ENCODE data around the gene RNF144B. TPM values are rescaled to one million over a fixed set of nuclear protein-coding genes. Genes with fewer than 3 reads are reported as not detected.

The RNF144B gene
- total and polyA plus RNA-seq, 9 of the 15 experiments (the other 6 are each of a cell fraction or from before 2014, with no cell fraction given): 0.01 TPM; not detected in 8

GRCh38 chr6:18503593-18504231 lies 116.6 kb downstream of the RNF144B start (continued):
- TF ChIP-seq ETS1 (conservative IDR thresholded peaks at IDR 0.05; ENCODE audit: control insufficient read depth, low read depth, low read length) (no peak), NFRKB (IDR thresholded peaks at IDR 0.05; ENCODE audit: low read depth) (no peak), ZBTB5 (IDR thresholded peaks at IDR 0.05) (no peak), TCF3 (CRISPR knock-in tag; IDR thresholded peaks at IDR 0.05) (no peak), UBTF (IDR thresholded peaks at IDR 0.05; ENCODE audit: borderline replicate concordance in 1 of 2, low read depth in 2 of 2, low read length in 2 of 2) (no peak), POU5F1 (IDR thresholded peaks at IDR 0.05; ENCODE audit: borderline replicate concordance, low read depth, low read length, partially characterized antibody) (no peak), RREB1 (CRISPR knock-in tag; IDR thresholded peaks at IDR 0.05) (no peak), E2F6 (IDR thresholded peaks at IDR 0.05; ENCODE audit: borderline replicate concordance in 1 of 2, extremely low read depth in 1 of 2, insufficient read depth in 1 of 2, insufficient read length in 1 of 2, low read depth in 1 of 2, low read length in 1 of 2, poor library complexity in 1 of 2, severe bottlenecking in 1 of 2) (no peak)

All from K562 (cell line).